ENCODE measurements around the gene SLC49A3. TPM values are rescaled to one million over a fixed set of nuclear protein-coding genes. Genes with fewer than 3 reads are reported as not detected.

SLC49A3 gene
- total and polyA plus RNA-seq, 2 of the 4 experiments (the other 2 are of a cell fraction) = under 0.01 to 0.32 TPM

DNA sequence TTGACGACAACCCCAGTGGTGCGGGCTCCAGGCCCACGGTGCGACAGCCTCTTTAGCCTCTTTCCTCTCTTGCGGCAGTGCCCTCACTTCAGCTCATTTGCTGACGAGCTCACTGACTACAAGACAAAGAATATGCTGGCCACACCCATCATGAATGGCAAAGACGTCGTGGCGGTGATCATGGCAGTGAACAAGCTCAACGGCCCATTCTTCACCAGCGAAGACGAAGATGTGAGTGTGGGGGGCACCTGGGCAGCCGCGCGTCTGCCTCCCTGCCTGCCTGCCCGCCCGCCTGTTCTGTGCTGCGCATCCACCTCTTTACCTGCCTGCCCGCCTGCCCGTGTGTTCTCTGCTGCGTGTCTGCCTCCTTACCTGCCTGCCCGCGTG lies 54.4 kb downstream of the SLC49A3 start:
- DNase-seq (no peak), ATAC-seq (ENCODE audit: low read depth) (no peak)
- H3K18ac ChIP-seq (ENCODE audit: low read depth, low read length) = no peak overlapping the region
- no peaks in the 10 kb centered on the region for H3K27me3 ChIP-seq (ENCODE audit: control insufficient read depth, insufficient read depth, low read length)
- TF ChIP-seq NFE2L2 (IDR thresholded peaks at IDR 0.05; ENCODE audit: low read depth, low read length) (no peak), MAFK (IDR thresholded peaks at IDR 0.05; ENCODE audit: low read depth, low read length) (no peak), RFX5 (IDR thresholded peaks at IDR 0.05; ENCODE audit: low read depth, low read length) (no peak), POLR2A (IDR thresholded peaks at IDR 0.05; ENCODE audit: low read depth, low read length) (no peak), FOS (IDR thresholded peaks at IDR 0.05; ENCODE audit: low read depth, low read length) (no peak), MXI1 (IDR thresholded peaks at IDR 0.05; ENCODE audit: borderline replicate concordance, low read depth, low read length) (no peak), CEBPB (IDR thresholded peaks at IDR 0.05; ENCODE audit: low read depth, low read length) (no peak), RCOR1 (IDR thresholded peaks at IDR 0.05; ENCODE audit: insufficient replicate concordance, low read length) (no peak), CHD1 (IDR thresholded peaks at IDR 0.05; ENCODE audit: low read depth, low read length) (no peak), BHLHE40 (IDR thresholded peaks at IDR 0.05; ENCODE audit: low read depth, low read length) (no peak), SMC3 (IDR thresholded peaks at IDR 0.05; ENCODE audit: low read depth, low read length) (no peak), MAZ (IDR thresholded peaks at IDR 0.05; ENCODE audit: borderline replicate concordance, low read depth, low read length) (no peak), RAD21 (IDR thresholded peaks at IDR 0.05; ENCODE audit: low read length) (no peak)
- TF ChIP-seq, protein P1, sequence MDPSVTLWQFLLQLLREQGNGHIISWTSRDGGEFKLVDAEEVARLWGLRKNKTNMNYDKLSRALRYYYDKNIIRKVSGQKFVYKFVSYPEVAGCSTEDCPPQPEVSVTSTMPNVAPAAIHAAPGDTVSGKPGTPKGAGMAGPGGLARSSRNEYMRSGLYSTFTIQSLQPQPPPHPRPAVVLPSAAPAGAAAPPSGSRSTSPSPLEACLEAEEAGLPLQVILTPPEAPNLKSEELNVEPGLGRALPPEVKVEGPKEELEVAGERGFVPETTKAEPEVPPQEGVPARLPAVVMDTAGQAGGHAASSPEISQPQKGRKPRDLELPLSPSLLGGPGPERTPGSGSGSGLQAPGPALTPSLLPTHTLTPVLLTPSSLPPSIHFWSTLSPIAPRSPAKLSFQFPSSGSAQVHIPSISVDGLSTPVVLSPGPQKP (IDR thresholded peaks at IDR 0.05; ENCODE audit: borderline replicate concordance, low read depth, low read length) = no peak
- TF ChIP-seq, protein P2, sequence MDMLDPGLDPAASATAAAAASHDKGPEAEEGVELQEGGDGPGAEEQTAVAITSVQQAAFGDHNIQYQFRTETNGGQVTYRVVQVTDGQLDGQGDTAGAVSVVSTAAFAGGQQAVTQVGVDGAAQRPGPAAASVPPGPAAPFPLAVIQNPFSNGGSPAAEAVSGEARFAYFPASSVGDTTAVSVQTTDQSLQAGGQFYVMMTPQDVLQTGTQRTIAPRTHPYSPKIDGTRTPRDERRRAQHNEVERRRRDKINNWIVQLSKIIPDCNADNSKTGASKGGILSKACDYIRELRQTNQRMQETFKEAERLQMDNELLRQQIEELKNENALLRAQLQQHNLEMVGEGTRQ (IDR thresholded peaks at IDR 0.05; ENCODE audit: low read depth, low read length) = no peak
- TF ChIP-seq, protein P3, sequence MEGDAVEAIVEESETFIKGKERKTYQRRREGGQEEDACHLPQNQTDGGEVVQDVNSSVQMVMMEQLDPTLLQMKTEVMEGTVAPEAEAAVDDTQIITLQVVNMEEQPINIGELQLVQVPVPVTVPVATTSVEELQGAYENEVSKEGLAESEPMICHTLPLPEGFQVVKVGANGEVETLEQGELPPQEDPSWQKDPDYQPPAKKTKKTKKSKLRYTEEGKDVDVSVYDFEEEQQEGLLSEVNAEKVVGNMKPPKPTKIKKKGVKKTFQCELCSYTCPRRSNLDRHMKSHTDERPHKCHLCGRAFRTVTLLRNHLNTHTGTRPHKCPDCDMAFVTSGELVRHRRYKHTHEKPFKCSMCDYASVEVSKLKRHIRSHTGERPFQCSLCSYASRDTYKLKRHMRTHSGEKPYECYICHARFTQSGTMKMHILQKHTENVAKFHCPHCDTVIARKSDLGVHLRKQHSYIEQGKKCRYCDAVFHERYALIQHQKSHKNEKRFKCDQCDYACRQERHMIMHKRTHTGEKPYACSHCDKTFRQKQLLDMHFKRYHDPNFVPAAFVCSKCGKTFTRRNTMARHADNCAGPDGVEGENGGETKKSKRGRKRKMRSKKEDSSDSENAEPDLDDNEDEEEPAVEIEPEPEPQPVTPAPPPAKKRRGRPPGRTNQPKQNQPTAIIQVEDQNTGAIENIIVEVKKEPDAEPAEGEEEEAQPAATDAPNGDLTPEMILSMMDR (conservative IDR thresholded peaks at IDR 0.05; ENCODE audit: low read depth, low read length) = no peak
- no peak overlapping the region for H4K5ac ChIP-seq (ENCODE audit: low read depth, low read length)
- no peak overlapping the region for H3K56ac ChIP-seq (ENCODE audit: extremely low read depth, insufficient read depth, low read length)
- no peak overlapping the region for H4K91ac ChIP-seq (ENCODE audit: insufficient read depth, low read depth, low read length)
- ChIA-PET CTCF (no interaction called here), POLR2A (ENCODE audit: unreplicated experiment) (no interaction called here)
- no peak overlapping the region for H2AFZ ChIP-seq (replicated peaks; ENCODE audit: low read length, poor library complexity)
- WGBS, 2 experiments (ENCODE audit: extremely low coverage in 2 of 2, insufficient read length in 1 of 2) = 67% methylated on average over 3 of the region's 23 CpGs; no CpG with 5 or more reads in 1 of the 2 experiments
- no peak overlapping the region for H3K4ac ChIP-seq (ENCODE audit: low read depth, low read length)
- H2AK9ac ChIP-seq (replicated peaks; ENCODE audit: low read depth, low read length, poor library complexity) = no peak overlapping the region
- intact Hi-C loops (cut with micrococcal nuclease) = no loop called here
- H4K20me1 ChIP-seq (ENCODE audit: insufficient read depth, low read length) = no peaks in the 10 kb centered on the region
- H3K9ac ChIP-seq (ENCODE audit: low read depth, low read length) = no peak overlapping the region
- no peak overlapping the region for H2BK15ac ChIP-seq (ENCODE audit: low read depth, low read length)
- H3K79me1 ChIP-seq (ENCODE audit: low read depth in 1 of 2, low read length in 2 of 2) = no peaks in the 10 kb centered on the region
- no peak overlapping the region for H3K27ac ChIP-seq (ENCODE audit: insufficient read depth, low read length)
- H2BK20ac ChIP-seq (ENCODE audit: low read depth, low read length) = no peak overlapping the region
- BruUV-seq (replicated peaks) = no TSS peak
- no peak overlapping the region for H3K14ac ChIP-seq (replicated peaks; ENCODE audit: low read depth, low read length)
- dilution Hi-C loops (cut with HindIII; ENCODE audit: low sequenced_read_pairs, unreplicated experiment) = no loop called here
- H2AK5ac ChIP-seq (ENCODE audit: low read depth, low read length) = no peak overlapping the region
- no peak overlapping the region for H2BK5ac ChIP-seq (ENCODE audit: low read depth, low read length, poor library complexity, severe bottlenecking)
- H3K9me1 ChIP-seq (ENCODE audit: insufficient read depth, low read length) = no peaks in the 10 kb centered on the region
- in situ Hi-C loops (cut with MboI; ENCODE audit: low sequenced_read_pairs) = no loop called here
- no peak overlapping the region for H3K4me2 ChIP-seq (ENCODE audit: low read depth, low read length)
- no peak overlapping the region for H2BK120ac ChIP-seq (ENCODE audit: low read depth, low read length)
- H3K9me3 ChIP-seq (ENCODE audit: control insufficient read depth, insufficient read depth, low read length) = peaks cover 23% of the 10 kb centered on the region
- H3K4me3 ChIP-seq (ENCODE audit: insufficient read depth, low read depth, low read length) = no peak overlapping the region
- H3K36me3 ChIP-seq (ENCODE audit: control insufficient read depth, insufficient read depth, low read length) = no peaks in the 10 kb centered on the region
- H3K4me1 ChIP-seq (ENCODE audit: control insufficient read depth, insufficient read depth, low read length) = no peaks in the 10 kb centered on the region
- no peak overlapping the region for H3K23ac ChIP-seq (ENCODE audit: low read depth, low read length)
- H4K8ac ChIP-seq (ENCODE audit: low read depth in 2 of 2, low read length in 2 of 2) = no peak overlapping the region
